NCI-H2081 (cell line): ENCODE results near the gene OR1K1.

Experiments
- DNase-seq, 2 experiments: peaks; one replicate each; lab custom pipeline; 2025; lab: John Stamatoyannopoulos, UW

The OR1K1 gene, protein sequence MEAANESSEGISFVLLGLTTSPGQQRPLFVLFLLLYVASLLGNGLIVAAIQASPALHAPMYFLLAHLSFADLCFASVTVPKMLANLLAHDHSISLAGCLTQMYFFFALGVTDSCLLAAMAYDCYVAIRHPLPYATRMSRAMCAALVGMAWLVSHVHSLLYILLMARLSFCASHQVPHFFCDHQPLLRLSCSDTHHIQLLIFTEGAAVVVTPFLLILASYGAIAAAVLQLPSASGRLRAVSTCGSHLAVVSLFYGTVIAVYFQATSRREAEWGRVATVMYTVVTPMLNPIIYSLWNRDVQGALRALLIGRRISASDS

DNA sequence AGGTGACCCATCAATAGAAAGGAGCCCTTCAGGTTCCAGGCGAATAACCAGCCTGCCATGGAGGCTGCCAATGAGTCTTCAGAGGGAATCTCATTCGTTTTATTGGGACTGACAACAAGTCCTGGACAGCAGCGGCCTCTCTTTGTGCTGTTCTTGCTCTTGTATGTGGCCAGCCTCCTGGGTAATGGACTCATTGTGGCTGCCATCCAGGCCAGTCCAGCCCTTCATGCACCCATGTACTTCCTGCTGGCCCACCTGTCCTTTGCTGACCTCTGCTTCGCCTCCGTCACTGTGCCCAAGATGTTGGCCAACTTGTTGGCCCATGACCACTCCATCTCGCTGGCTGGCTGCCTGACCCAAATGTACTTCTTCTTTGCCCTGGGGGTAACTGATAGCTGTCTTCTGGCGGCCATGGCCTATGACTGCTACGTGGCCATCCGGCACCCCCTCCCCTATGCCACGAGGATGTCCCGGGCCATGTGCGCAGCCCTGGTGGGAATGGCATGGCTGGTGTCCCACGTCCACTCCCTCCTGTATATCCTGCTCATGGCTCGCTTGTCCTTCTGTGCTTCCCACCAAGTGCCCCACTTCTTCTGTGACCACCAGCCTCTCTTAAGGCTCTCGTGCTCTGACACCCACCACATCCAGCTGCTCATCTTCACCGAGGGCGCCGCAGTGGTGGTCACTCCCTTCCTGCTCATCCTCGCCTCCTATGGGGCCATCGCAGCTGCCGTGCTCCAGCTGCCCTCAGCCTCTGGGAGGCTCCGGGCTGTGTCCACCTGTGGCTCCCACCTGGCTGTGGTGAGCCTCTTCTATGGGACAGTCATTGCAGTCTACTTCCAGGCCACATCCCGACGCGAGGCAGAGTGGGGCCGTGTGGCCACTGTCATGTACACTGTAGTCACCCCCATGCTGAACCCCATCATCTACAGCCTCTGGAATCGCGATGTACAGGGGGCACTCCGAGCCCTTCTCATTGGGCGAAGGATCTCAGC is at the start of gene OR1K1:
TSS of gene OR1K1 (plus strand) at position 58 of the 995 bp plus-strand sequence. CDS start at position 58, 0 bp downstream.
- no peak for DNase-seq

DNA sequence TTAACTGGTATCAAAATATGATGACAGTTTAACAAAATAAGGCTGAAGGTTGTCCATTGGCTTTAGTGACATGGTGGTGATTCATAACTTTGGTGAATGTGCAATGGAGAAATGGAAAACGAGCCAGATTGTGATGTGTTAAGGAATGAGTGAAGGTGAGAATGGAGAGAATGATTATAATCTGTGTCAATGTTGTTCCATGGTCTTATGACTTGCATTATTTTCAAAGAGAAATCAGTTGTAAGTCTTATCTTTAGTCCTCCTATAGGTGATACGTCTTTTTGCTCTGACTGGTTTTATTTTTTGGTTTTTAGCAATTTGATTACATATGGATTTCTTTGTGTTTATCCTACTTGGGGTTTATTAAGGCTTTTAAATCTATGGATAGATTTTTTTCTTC is 45.1 kb upstream of the OR1K1 start:
- no peak for DNase-seq

DNA sequence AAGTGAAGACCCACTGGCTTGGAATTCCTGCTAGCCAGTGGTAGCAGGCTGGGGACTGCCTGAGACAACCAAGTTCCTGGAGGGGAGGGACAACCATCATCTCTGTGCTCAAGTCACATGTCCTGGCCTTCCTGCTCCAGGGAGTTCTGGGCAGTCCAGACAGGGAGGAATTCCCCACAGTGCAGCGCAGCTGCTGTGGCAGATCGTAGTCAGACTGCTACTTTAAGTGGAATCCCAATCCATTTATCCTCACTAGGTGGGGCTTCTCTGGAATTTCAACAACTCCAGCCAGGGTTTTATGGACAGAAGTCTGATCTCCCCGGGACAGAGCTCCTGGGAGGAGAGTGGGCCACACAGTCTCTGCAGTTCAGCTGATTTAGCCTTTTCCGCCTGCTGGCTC is 32.1 kb upstream of the OR1K1 start:
- DNase-seq, result no peak

DNA sequence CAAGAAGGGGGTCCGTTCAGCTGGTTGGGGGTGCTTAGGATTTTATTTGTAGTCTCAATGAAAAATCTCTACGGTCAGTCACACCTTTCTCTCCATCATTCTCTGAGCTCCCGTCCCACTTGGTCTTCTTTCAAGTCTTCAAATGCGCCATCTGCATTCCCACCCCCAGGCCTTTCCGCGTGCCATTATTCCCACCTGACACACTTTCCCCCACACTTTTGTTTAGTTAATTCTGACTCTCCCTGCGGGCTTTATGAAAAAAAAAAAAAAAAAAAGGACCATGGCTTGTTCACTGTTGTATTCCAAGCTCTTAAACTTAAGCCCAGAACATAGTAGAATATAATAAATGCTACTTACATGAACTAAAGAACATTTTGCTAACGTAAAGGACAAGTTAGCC is 22.9 kb upstream of the OR1K1 start:
- DNase-seq, result no peak

DNA sequence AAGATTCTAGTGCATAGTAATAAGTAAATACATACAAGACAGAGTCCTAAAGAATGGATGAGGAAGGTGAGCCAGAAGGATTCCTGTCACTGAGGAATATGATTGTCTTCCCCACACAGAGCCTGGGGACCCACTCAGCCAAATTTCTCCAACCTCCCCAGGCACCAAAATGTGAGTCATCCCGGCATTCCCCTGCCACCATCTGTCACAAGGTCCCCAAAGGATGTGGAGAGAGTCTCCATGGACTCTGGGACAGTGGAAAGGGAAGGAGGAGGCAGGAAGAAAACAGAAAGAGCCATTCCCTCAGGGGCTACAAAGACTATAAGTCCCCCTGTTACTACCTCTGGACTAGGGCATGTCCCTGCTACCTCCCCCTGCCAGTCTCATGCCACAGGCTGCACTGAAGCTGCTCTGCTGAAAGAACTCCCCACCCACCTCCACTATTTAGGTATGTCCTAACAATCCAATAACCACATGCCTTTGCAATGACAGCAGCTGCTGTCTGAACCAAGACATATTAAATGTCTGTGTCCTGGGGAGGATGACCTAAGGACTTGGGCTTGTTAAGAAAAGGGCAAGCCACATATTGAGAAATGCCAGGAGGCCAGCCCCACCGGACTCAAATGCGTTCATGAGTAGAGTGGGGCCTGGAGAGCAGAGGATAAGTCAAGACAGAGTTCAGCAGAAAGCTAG is 21.8 kb upstream of the OR1K1 start:
- no peak for DNase-seq

DNA sequence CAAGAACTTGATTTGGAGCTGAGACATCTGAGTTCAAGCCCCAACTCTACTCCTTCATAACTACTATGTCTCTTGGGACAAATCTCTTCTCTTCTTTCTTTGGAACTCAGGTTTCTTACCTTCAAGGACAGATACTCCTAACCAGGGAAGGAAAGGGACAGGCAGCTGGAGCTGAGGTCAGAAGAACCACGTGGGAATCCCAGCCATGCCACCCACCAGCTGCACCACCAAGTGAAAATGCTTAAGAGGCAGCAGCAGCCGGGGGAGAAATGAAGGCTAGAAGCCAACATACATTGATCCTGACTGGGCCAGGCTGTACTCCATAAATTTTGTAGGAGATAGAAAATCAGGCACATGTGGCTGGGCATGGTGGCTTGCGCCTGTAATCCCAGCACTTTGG is 20.7 kb upstream of the OR1K1 start:
- DNase-seq, result no peak

DNA sequence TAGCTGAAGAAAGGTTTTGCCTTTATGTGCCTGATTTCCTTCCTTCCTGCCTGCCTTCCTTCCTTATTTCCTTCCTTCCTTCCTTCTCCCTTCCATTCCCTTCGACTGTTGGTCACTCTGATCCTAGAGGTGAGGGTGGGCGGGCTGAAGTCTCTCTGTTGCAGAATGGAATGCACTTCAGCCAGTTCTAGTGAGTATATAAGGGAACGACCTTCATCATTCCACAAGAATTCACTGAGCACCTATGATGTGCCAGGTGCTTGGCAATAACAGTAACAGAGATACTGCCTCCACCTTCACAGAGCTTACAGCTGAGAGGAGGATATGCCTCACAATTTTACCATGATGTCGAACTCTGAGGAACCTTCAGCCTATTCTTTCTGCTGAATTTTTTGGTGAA is 19.9 kb upstream of the OR1K1 start:
- no peak for DNase-seq

DNA sequence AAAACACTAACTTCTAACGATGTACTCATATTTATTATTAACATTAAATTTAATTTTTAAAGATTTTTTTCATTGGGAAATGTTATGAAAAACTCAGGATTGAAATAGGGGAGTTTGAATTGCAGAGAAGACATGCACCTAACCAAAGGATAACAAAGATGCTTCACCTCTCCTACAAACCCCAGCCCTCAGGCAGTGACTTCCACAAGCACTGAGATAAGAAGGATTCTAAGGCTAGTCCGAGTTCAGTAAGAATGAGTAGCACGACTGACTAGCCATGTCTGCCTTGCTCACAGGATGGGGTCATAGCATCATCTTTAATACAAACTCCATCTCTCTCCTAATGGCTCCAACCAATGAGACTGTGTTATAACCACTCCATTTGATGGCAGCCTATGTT is 18.3 kb upstream of the OR1K1 start:
- DNase-seq, result no peak

DNA sequence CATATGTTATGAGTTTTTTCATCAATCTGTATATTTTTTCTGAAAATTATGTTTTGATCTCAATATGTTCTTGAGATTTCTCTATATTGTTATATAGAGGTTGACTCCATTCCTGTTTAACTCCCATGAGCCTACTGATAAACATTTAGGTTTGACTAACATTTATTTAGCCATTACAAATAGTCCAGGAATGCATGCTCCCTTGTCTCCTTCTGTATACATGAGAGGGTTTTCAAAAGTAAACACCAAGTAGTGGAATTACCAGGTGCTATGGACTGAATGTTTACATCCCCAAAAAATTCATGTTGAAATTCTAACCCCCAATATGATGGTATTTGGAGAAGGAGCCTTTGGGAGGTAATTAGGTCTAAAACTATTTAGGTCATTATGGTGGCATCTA is 14.7 kb upstream of the OR1K1 start:
- DNase-seq, result no peak

DNA sequence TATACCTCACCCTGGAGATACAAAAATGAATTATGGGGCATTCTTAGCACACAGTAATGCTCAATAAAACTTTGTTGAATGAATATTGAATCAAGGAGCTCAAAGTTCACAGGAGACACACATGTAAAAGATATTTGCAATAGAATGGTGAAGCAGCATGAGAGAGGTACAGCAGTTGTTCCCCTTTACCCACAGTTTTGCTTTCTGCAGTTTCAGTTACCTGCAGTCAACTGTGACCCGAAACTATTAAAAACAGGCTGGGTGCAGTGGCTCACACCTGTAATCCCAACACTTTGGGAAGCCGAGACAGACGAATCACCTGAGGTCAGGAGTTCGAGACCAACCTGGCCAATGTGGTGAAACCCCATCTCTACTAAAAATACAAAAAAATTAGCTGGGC is 13.6 kb upstream of the OR1K1 start:
- DNase-seq, result no peak

DNA sequence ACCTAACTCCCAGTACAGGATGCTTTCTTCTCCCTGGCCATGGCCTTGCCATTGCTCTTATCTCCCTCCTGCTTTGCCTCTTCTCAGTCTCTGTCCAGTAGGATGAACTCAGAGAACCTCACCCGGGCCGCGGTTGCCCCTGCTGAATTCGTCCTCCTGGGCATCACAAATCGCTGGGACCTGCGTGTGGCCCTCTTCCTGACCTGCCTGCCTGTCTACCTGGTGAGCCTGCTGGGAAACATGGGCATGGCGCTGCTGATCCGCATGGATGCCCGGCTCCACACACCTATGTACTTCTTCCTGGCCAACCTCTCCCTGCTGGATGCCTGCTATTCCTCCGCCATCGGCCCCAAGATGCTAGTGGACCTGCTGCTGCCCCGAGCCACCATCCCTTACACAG is 11.1 kb upstream of the OR1K1 start, which contains the start of gene OR5C1:
TSS of gene OR5C1 (plus strand) at position 103 of the 400 bp plus-strand sequence. CDS start at position 103, 0 bp downstream.
- DNase-seq, result no peak

DNA sequence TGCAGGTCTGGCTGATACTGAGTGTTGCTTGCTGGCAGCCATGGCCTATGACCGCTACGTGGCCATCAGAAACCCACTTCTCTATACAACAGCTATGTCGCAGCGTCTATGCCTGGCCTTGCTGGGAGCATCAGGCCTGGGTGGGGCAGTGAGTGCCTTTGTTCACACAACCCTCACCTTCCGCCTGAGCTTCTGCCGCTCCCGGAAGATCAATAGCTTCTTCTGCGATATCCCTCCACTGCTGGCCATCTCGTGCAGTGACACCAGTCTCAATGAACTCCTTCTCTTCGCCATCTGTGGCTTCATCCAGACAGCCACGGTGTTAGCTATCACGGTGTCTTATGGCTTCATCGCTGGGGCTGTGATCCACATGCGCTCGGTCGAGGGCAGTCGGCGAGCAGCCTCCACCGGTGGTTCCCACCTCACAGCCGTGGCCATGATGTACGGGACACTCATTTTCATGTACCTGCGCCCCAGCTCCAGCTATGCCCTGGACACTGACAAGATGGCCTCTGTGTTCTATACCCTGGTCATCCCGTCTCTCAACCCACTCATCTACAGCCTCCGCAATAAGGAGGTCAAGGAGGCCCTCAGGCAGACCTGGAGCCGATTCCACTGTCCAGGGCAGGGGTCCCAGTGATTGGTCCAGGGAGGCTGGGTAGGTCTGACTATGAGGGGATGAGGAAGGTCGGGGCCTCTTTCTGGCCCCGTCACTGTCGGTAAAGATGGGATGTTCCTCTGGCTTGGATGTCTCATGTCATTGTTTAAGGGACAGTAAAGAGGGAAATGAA is 10.5 kb upstream of the OR1K1 start:
- no peak for DNase-seq

DNA sequence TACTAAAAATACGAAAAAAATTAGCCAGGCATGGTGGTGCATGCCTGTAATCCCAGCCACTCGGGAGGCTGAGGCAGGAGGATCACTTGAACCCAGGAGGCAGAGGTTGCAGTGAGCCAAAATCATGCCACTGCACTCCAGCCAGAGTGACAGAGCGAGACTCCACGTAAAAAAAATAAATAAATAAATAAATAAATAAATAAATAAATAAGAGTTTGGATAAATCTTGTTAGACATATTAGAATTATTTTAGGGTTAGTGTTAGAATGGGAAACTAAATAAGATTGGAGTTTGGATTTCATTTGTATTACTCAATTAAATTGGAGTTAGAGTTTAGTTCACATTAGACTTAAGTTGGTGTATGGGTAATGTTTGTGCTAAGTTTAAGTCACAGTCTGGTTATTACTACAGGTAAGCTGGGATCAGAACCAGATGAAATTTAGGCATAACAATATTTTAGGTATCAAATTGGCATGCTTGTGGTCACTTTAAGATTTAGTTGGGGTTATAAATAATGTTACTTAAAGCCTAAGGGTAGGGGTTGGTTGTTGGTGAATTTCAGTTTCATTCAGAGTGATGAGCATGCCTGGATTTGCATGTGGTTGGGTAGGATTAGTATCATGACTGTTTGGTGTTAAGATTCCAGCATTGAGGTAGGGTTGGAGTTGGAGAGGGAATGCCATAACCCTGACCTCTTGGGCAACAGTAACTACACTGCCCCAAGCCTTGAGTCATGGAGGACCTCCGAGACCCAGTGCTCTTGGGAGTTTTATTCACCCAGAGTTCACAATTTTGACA is 7.9 kb upstream of the OR1K1 start:
- DNase-seq, result no peak

DNA sequence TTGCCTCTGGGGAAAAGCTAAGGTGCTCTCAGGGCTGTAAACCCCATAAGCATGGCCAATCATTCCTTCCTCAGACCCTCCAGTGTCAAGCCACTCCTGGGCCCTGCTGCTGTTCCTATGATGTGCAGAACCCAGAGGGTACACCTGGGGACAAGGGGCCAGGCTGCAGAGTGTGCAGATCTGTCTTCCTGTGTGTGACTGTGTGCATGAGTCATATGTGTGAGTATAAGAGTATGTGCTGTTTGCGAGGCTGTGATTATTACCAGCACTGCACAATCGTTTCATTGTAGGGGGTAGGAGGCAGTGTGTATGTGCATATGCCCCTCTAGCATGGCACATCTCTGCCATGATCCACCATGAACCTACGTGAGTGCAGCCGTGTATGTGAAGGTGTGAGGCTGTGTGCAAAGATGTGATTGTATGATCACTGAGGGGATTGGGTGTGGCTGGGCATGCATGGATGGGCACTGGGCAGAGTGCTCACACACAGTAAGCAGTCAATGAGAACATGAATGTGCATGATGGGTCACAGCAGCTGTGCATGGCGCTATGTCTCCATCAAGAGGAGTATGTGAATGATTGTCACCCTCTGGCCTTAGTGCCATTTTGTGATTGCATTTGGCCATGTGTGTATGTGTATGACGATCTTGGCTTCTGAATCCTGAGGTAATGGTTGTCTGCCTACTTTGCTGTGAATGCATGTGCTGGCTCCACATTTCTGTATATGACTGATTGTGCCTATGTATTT is 2.4 kb upstream of the OR1K1 start:
- no peak for DNase-seq

DNA sequence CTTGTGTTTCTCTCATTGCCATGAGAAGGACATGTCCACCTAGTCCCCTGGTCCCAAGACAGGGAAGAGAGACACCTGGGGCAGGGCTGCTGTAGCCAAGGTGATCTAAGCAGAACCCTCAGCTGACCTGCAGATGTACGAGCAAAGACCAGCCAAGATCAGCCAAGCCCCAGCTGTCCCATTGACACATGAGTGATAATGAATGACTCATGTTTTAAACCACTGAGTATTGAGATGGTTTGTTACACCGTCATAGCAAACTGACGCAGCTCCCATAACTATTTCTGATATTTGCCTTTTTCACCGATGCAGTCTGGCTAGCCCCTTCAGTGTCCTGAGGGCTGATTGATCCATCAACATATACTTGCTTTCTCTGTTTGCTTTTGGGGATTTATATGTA is 6.7 kb downstream of the OR1K1 start:
- no peak for DNase-seq

DNA sequence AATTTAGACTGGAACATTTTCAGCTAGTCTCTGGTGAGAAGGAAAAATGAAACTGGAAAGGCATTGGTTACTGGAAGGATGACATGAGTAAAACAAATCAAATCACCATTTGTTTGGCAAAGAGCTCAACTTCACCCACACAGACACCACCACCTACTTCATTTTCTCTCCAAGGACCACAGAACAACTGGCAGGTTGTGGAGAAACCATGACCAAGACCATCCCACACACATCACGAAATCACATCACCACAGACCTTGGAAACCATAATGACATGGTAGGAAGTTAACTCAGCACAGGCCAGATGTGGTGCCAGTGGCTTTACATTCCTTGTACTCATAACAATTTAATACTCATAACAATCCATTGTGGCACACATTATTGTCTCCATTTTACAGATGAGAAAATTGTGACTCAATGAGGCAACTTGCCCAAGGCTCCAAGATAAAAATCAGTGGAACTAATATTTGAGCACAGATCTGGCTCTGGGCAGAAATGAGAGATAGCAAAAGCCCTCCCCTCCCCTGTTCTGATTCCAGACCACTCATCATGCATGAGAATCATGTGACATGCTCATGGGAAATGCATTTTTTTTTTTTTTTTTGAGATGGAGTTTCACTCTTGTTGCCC is 7.5 kb downstream of the OR1K1 start:
- DNase-seq, result no peak

DNA sequence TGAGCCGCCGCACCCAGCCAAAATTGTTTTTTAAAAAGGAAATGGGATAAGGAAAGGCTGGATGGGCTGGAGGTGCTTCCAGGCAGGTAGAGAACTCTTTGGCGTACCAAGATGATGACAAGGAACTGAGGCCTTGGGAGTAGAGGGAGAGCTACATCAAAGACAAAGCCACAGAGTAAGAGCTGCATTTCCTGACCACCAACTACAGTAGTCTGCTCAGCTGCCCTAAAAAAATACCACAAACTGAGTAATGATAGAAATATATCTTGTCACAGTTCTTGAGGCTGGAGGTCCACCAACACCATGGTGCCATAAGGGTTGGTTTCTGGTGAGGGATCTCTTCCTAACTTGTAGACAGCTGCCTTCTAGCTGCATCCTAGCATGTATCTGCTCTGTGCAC is 8.2 kb downstream of the OR1K1 start:
- no peak for DNase-seq

DNA sequence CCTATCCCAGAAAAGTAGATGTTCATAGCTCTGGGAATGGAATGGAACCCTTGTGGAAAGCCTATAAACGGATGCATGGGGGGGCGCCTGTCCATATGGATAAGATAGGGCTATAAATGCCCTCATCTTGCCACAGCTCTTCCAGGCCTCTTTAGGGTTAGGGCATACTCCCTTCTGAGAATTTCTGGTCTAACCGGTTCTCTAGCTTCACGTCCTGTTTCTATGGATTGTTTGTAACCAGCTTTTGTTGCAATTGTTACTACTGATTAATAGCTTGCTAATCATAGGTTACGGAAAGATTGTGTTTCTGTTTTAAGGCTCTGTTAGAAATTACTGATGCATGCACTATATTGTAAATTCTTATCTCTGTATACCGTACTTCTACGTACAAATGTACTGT is 9.3 kb downstream of the OR1K1 start:
- peak; percentile 30 to 71 for DNase-seq

DNA sequence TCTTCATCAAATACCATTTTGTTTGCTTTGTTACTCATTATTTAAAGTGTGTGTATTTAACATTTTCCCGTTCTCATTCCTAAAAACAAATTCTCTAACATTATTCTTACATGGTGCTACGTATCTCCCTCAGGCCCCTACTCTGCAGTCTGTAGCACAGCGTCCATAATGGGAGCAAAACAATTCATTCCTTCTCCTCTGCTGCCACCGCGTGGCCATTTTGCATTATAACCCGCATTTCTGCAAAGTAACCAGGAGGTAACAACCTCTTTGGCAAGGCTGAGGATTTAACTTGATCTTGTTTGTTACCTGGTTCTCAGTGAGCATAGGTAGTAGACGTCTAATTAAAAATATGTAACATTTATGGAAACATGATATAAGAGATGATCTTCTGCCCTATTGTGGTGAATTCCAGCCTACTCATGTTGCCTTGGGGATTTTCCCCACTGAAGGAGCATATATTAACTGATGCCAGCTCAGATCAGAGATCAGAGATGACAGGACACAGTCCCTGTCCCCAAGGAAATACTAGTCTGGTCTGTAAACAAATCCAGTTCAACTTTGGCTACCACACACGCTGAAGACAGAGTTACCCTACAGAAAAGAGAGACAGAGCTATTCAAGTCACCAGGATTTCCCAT is 10.5 kb downstream of the OR1K1 start:
- DNase-seq, result peak; percentile 85 to 86
